SK-N-SH (cell line): ENCODE results near the gene HEXB. TPM values are rescaled to one million over a fixed set of nuclear protein-coding genes. Genes with fewer than 3 reads are reported as not detected.

Source experiments
- CTCF ChIA-PET: fragments of 300-600, 350-600 bp; formaldehyde crosslinking; extraction: SDS; loops from one replicate; lab custom pipeline; 2021; lab: Yijun Ruan, JAX
- POLR2A ChIA-PET: fragments of 350-600 bp; sonication (Branson Sonifier 250); formaldehyde crosslinking; extraction: SDS; loops from one replicate; lab custom pipeline; 2020; ENCODE audit warnings: antibody characterized with exemption, inconsistent platforms; lab: Yijun Ruan, JAX
- DNase-seq: peaks from one replicate; pipeline ENCODE4 v3.0.0; 2012
- H2AFZ ChIP-seq: fragments of 200-600 bp; sonication (generic); 2 replicates; pipeline ENCODE4 v1.8.1; 2016; ENCODE audit warnings: antibody characterized with exemption, mild to moderate bottlenecking, low read depth
- H3F3A ChIP-seq: fragments of 200-600 bp; sonication (generic); replicated peaks from 2 replicates; pipeline ENCODE3; 2016; ENCODE audit warnings: antibody characterized with exemption, mild to moderate bottlenecking; ENCODE audit not compliant: insufficient read depth
- H3K27ac ChIP-seq, 2 experiments: fragments of 200-500 bp in 1 of 2; fragments of 200-600 bp in 1 of 2; sonication (Bioruptor generic) in 1 of 2; sonication (generic), shearing (Covaris generic) in 1 of 2; 2 replicates each; pipeline versions ENCODE4 v1.5.1 to v1.6.1; 2014 to 2016; ENCODE audit warnings: low read depth in 2 of 2, inconsistent platforms in 1 of 2, low read length in 1 of 2, mild to moderate bottlenecking in 1 of 2, mixed read lengths in 1 of 2
- H3K27me3 ChIP-seq: fragments of 200-600 bp; sonication (generic), shearing (Covaris generic); 2 replicates; pipeline ENCODE4 v1.6.1; 2016; ENCODE audit warnings: mixed run types; ENCODE audit not compliant: insufficient read depth
- H3K36me3 ChIP-seq, 2 experiments: fragments of 200-500 bp in 1 of 2; fragments of 200-600 bp in 1 of 2; sonication (Bioruptor generic) in 1 of 2; sonication (generic) in 1 of 2; replicated peaks in 1 of 2; 2 replicates each; pipeline versions ENCODE3 to v1.5.1; 2014 to 2016; ENCODE audit warnings: low read length in 1 of 2, mild to moderate bottlenecking in 1 of 2; ENCODE audit not compliant: insufficient read depth in 2 of 2, control insufficient read depth in 1 of 2
- H3K4me1 ChIP-seq, 2 experiments: fragments of 200-500 bp in 1 of 2; fragments of 200-600 bp in 1 of 2; sonication (Bioruptor generic) in 1 of 2; sonication (generic), shearing (Covaris generic) in 1 of 2; 2 replicates each; pipeline versions ENCODE4 v1.5.1 to v1.6.1; 2014 to 2016; ENCODE audit warnings: low read depth in 1 of 2, low read length in 1 of 2, mixed run types in 1 of 2; ENCODE audit not compliant: insufficient read depth in 2 of 2, control insufficient read depth in 1 of 2
- H3K4me2 ChIP-seq: fragments of 200-600 bp; sonication (generic), shearing (Covaris generic); 2 replicates; pipeline ENCODE4 v1.6.1; 2017; ENCODE audit warnings: mixed run types
- H3K4me3 ChIP-seq, 2 experiments: fragments of 200-500 bp in 1 of 2; fragments of 200-600 bp in 1 of 2; sonication (Bioruptor generic) in 1 of 2; sonication (generic), shearing (Covaris generic) in 1 of 2; 2 replicates each; pipeline versions ENCODE4 v1.5.1 to v1.8.1; 2014 to 2016; ENCODE audit warnings: low read depth in 2 of 2, inconsistent platforms in 1 of 2, low read length in 1 of 2, mild to moderate bottlenecking in 1 of 2, mixed read lengths in 1 of 2, moderate library complexity in 1 of 2
- H3K79me2 ChIP-seq: fragments of 200-600 bp; sonication (generic); 2 replicates; pipeline ENCODE4 v1.8.1; 2017; ENCODE audit warnings: mild to moderate bottlenecking; ENCODE audit not compliant: insufficient read depth
- H3K9ac ChIP-seq: fragments of 200-600 bp; sonication (generic); 2 replicates; pipeline ENCODE4 v1.6.1; 2017; ENCODE audit warnings: mixed run types
- H3K9me2 ChIP-seq: fragments of 200-600 bp; sonication (generic); 2 replicates; pipeline ENCODE4 v1.6.1; 2017; ENCODE audit warnings: mixed run types
- H3K9me3 ChIP-seq: fragments of 200-600 bp; sonication (generic); 2 replicates; pipeline ENCODE4 v1.6.1; 2017; ENCODE audit warnings: mixed run types, mild to moderate bottlenecking, moderate library complexity
- H4K20me1 ChIP-seq: fragments of 200-600 bp; sonication (generic); 2 replicates; pipeline ENCODE4 v1.6.1; 2017; ENCODE audit warnings: mild to moderate bottlenecking, mixed run types; ENCODE audit not compliant: insufficient read depth
- CHD2 ChIP-seq: fragments of 150-350 bp; IDR thresholded peaks from 2 replicates; pipeline ENCODE4 v1.6.1; 2018; ENCODE audit warnings: low read length; ENCODE audit not compliant: partially characterized antibody
- FOXJ3 ChIP-seq: sonication (generic); formaldehyde crosslinking; IDR thresholded peaks from 2 replicates; pipeline ENCODE4 v1.5.1; 2020; ENCODE audit warnings: mild to moderate bottlenecking, missing genetic modification reagents
- FOXM1 ChIP-seq: IDR thresholded peaks from 2 replicates; pipeline ENCODE4 v1.4.0; 2012; ENCODE audit warnings: low read depth, mild to moderate bottlenecking
- MEF2A ChIP-seq: IDR thresholded peaks from 2 replicates; pipeline ENCODE4 v1.4.0; 2012; ENCODE audit warnings: low read depth, borderline replicate concordance
- MXI1 ChIP-seq: IDR thresholded peaks from 2 replicates; pipeline ENCODE4 v1.6.1; 2012; ENCODE audit warnings: mild to moderate bottlenecking, low read depth, low read length, improper control_type of control experiment
- RCOR1 ChIP-seq: fragments of 150-350 bp; IDR thresholded peaks from 2 replicates; pipeline ENCODE4 v1.6.1; 2017; ENCODE audit warnings: antibody characterized with exemption, low read length
- REST ChIP-seq: IDR thresholded peaks from 2 replicates; pipeline ENCODE4 v1.6.1; 2012; ENCODE audit warnings: mild to moderate bottlenecking, low read depth, low read length, moderate library complexity
- RXRA ChIP-seq: IDR thresholded peaks from 2 replicates; pipeline ENCODE4 v1.4.0; 2012; ENCODE audit warnings: low read depth, mild to moderate bottlenecking, borderline replicate concordance
- TCF12 ChIP-seq: IDR thresholded peaks from 2 replicates; pipeline ENCODE4 v1.4.0; 2012
- TEAD4 ChIP-seq: IDR thresholded peaks from 2 replicates; pipeline ENCODE4 v1.4.0; 2012; ENCODE audit warnings: mild to moderate bottlenecking, borderline replicate concordance; ENCODE audit not compliant: insufficient read depth
- USF2 ChIP-seq: fragments of 150-350 bp; IDR thresholded peaks from 2 replicates; pipeline ENCODE4 v1.6.1; 2017; ENCODE audit warnings: antibody characterized with exemption, low read length, low read depth, borderline replicate concordance
- WGBS: methylation state at CpG from one replicate; pipeline ENCODE4 v1.1.6; 2017; ENCODE audit warnings: low lambda C conversion rate; 5-methylcytosine and 5-hydroxymethylcytosine counted together
- polyA plus RNA-seq, 3 experiments: library from polyadenylated mRNA; depleted of rRNA; stranded (reverse); fragments of >200 nt; gene quantifications; 2 replicates each; pipeline ENCODE4 v1.2.3, GENCODE V29; 2012
- TF ChIP-seq, protein P1 (sequence below): IDR thresholded peaks from 2 replicates; pipeline ENCODE4 v1.4.0; 2012; ENCODE audit warnings: low read depth, borderline replicate concordance

HEXB gene
- polyA plus RNA-seq, 1 of the 3 experiments (the other 2 are of a cell fraction): 75.8 TPM

DNA sequence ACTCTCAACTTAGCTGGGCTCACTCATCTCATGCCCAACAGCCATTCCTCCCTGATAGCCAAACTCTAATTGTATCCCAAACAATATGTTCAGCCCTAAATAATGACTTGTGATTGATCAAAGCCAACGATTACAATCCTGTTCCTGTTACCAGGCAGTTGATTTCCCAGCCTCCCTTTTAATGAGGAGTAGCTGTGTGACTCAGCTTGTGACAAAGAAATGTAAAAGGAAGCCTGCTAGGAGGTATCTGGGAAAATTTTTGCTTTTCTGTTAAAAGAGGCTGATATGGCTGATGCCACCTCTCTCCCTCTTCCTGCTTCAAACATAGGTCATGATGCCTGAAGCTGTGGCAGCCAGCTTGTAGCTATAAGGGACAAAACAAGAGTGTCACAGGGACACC lies 24.9 kb upstream of the HEXB start (continued):
- TF ChIP-seq TCF12: no peak
- TF ChIP-seq, protein P1, sequence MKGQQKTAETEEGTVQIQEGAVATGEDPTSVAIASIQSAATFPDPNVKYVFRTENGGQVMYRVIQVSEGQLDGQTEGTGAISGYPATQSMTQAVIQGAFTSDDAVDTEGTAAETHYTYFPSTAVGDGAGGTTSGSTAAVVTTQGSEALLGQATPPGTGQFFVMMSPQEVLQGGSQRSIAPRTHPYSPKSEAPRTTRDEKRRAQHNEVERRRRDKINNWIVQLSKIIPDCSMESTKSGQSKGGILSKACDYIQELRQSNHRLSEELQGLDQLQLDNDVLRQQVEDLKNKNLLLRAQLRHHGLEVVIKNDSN: no peak
- TF ChIP-seq MXI1: no peak

GRCh38 chr5:74660873-74661272 lies 24.2 kb upstream of the HEXB start:
- H4K20me1 ChIP-seq: no peaks in the 10 kb centered on the region
- H3K4me3 ChIP-seq: no peak overlapping the region
- peak overlapping the region; percentile 52; the same call in 1 of the 2 replicates for H2AFZ ChIP-seq
- WGBS: 77% methylated on average over 5 of the region's 5 CpGs
- H3K27ac ChIP-seq: peak overlapping the region in 1 of 2 experiments; percentile 33; a peak in 1 of 4 replicates
- no peak for DNase-seq
- ChIA-PET POLR2A (no interaction called here), CTCF (interaction anchor here (1.0 to 3.6 kb wide), 5 partner anchors 11 to 758 kb away, joined by 3 to 22 read pairs (median 5); no protein-coding TSS in a partner anchor)
- no peak overlapping the region for H3K9ac ChIP-seq
- no peaks in the 10 kb centered on the region for H3F3A ChIP-seq
- no peak for TF ChIP-seq REST
- no peak for TF ChIP-seq RXRA
- no peaks in the 10 kb centered on the region for H3K27me3 ChIP-seq
- no peaks in the 10 kb centered on the region for H3K9me3 ChIP-seq
- no peaks in the 10 kb centered on the region for H3K9me2 ChIP-seq
- no peak overlapping the region for H3K4me2 ChIP-seq
- H3K4me1 ChIP-seq: no peaks in the 10 kb centered on the region; a peak in 1 of 4 replicates
- no peaks in the 10 kb centered on the region for H3K79me2 ChIP-seq
- H3K36me3 ChIP-seq: no peaks in the 10 kb centered on the region

DNA sequence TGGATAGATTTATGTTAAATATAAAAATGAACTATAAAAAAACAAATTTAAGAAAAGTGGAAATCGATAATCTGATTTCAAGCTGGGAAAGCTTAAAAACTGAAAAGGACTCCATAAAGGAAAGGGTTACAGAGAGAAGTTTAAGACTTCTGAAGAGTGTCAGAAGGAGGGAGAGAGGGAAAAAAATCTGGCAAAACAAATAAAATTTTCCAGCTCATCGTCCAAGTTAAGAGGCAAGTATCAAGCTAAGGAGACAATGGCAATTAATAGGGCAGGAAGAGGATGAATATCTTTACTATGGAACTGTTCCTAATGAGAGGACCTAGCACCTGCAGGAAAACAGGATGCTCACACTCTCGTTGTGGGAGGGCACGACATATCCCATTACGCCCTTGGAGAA lies 20.5 kb upstream of the HEXB start:
- no peaks in the 10 kb centered on the region for H3K79me2 ChIP-seq
- H3K9me3 ChIP-seq: no peaks in the 10 kb centered on the region
- ChIA-PET POLR2A (no interaction called here), CTCF (interaction anchor here (1.0 to 1.5 kb wide), 6 partner anchors 9 to 1073 kb away, joined by 3 to 7 read pairs (median 4); no protein-coding TSS in a partner anchor)
- no peaks in the 10 kb centered on the region for H3K36me3 ChIP-seq
- H3K9ac ChIP-seq: no peak overlapping the region
- H3K4me2 ChIP-seq: no peak overlapping the region
- H2AFZ ChIP-seq: no peak overlapping the region
- H3K9me2 ChIP-seq: no peaks in the 10 kb centered on the region
- H3F3A ChIP-seq: no peaks in the 10 kb centered on the region
- peaks cover 0 to 7% of the 10 kb centered on the region in 2 experiments; a peak in 2 of 4 replicates for H3K4me1 ChIP-seq
- no peak for DNase-seq
- no peak overlapping the region for H3K4me3 ChIP-seq
- no peak overlapping the region for H3K27ac ChIP-seq
- no peaks in the 10 kb centered on the region for H3K27me3 ChIP-seq
- no peak for TF ChIP-seq TEAD4
- TF ChIP-seq RXRA: no peak
- no peak for TF ChIP-seq MEF2A
- no peak for TF ChIP-seq FOXM1
- TF ChIP-seq TCF12: no peak
- TF ChIP-seq USF2: no peak
- TF ChIP-seq MXI1: no peak
- no peak for TF ChIP-seq CHD2
- TF ChIP-seq RCOR1: no peak
- no peak for TF ChIP-seq FOXJ3
- TF ChIP-seq REST: no peak
- TF ChIP-seq, protein P1: no peak
- 82% methylated on average over 5 of the region's 5 CpGs for WGBS
- H4K20me1 ChIP-seq: no peaks in the 10 kb centered on the region
